GM12891 (cell line): ENCODE data around the gene LRRIQ4. TPM values are rescaled to one million over a fixed set of nuclear protein-coding genes. Genes with fewer than 3 reads are reported as not detected.
A peak's percentile ranks its signal among the peaks of the same experiment; 100 is the strongest.

Source experiments
- DNase-seq: peaks from one replicate; pipeline ENCODE4 v3.0.0; 2011; ENCODE audit warnings: low spot score; ENCODE audit not compliant: insufficient read length
- FAIRE-seq: peaks from 2 replicates; lab custom pipeline; 2011; peaks lifted over from hg19 to GRCh38; lab: Jason Lieb, UNC
- PAX5 ChIP-seq: IDR thresholded peaks from 2 replicates; pipeline ENCODE4 v1.6.1; 2011; ENCODE audit warnings: low read length, moderate library complexity, mild to moderate bottlenecking; ENCODE audit not compliant: insufficient read depth, severe bottlenecking
- POLR2A ChIP-seq: IDR thresholded peaks from 2 replicates; pipeline ENCODE4 v1.6.1; 2011; ENCODE audit warnings: low read depth, low read length, control low read depth
- POLR2AphosphoS5 ChIP-seq: IDR thresholded peaks from 2 replicates; pipeline ENCODE4 v1.6.1; 2011; ENCODE audit warnings: low read depth, low read length, control low read depth
- POU2F2 ChIP-seq: IDR thresholded peaks from 2 replicates; pipeline ENCODE4 v1.6.1; 2011; ENCODE audit warnings: low read depth, mild to moderate bottlenecking, control low read depth, low read length, moderate library complexity
- SPI1 ChIP-seq: IDR thresholded peaks from 2 replicates; pipeline ENCODE4 v1.6.1; 2011; ENCODE audit warnings: low read depth, low read length, control low read depth
- TAF1 ChIP-seq: IDR thresholded peaks from 2 replicates; pipeline ENCODE4 v1.6.1; 2011; ENCODE audit warnings: low read depth, low read length, control low read depth
- polyA plus RNA-seq: library from polyadenylated mRNA; unstranded; fragments of >200 nt; gene quantifications from one replicate; pipeline ENCODE4 v1.2.1, GENCODE V29; 2012; ENCODE audit warnings: low read depth, missing spikeins, inconsistent platforms; ENCODE audit not compliant: missing spikeins

LRRIQ4 gene
- 0.21 TPM for polyA plus RNA-seq

DNA sequence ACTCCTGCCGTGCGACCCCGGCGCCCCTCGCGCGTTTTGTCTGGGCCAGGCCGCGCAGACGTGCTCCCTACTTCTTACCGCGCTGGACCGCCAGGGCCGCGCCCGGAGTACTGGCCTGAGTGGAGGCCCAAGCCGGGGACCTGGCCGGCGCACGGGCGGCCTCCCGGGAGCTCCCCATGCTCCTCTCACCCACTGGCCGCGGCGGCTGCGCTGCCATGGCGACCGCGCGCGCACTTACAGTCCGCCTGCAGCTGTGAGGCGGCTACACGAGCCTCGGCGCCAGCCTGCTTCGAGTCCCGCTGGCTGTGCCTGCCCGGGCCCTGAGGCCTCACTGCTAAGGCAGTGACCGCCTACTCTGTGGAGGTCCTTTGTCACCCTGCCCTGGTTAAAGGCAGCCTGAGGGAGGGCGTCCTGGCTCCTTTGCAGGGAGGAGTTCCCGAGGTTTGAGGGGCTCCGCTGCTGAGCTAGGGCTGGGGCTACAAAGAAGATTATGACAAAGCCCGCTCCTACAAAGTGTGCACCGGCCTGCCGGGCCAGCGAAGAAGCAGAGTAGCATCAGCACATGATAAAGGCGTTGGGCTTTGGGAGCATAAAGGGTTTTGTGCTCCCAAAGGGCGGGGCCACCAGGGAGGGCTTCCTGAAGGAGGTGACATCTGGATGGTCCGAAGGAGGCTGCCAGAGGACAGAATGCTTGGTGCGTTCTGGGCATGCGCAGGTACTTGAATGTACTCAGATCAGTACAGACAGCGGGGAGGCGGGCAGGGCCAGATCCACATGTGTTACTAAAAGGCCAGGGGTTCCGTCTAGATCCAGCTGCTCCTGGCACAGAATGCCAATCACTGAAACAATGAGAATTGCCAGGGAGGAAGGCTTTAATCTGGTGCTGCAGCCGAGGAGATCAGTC is at the start of gene LRRIQ4, which contains the start of gene LRRC34:
Gene LRRIQ4, plus strand, starts transcription at position 539 of the 904 bp plus-strand sequence. CDS start 9,052 bp downstream, outside the sequence.
Gene LRRC34, minus strand, starts transcription at position 573 of the 904 bp plus-strand sequence. Its CDS starts 356 bp downstream, at position 217.
- TF ChIP-seq PAX5 = no peak
- no peak for TF ChIP-seq POU2F2
- TF ChIP-seq SPI1 = no peak
- peak; percentile 32; the same call in 1 of the 2 replicates for TF ChIP-seq TAF1
- FAIRE-seq = peak; percentile 98
- peak; percentile 49 for DNase-seq

DNA sequence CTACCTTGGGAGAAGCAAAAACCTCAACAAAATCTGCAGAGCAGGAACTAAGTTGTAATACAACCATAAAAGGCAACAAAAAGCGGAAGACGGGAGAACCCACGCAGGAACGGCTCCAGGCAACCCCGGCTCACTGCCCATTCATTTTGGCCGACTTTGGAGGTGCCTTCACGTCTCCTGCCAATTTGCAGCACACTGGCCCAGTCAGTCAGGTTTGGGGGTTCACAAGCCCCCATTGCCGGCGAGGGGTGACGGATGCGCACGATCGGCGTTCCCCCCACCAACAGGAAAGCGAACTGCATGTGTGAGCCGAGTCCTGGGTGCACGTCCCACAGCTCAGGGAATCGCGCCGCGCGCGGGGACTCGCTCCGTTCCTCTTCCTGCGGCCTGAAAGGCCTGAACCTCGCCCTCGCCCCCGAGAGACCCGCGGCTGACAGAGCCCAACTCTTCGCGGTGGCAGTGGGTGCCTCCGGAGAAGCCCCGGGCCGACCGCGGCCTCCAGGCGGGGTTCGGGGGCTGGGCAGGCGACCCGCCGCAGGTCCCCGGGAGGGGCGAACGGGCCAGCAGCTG is 48.3 kb upstream of the LRRIQ4 start:
- FAIRE-seq (peak; percentile 90), DNase-seq (no peak)
- TF ChIP-seq TAF1 = peak; percentile 66
- TF ChIP-seq POLR2AphosphoS5 = peak; percentile 78; the same call in 1 of the 2 replicates
- TF ChIP-seq PAX5 = no peak
- peak; percentile 81 for TF ChIP-seq SPI1
- peak; percentile 36; the same call in 1 of the 2 replicates for TF ChIP-seq POU2F2
- peak; percentile 52; the same call in 1 of the 2 replicates for TF ChIP-seq POLR2A

DNA sequence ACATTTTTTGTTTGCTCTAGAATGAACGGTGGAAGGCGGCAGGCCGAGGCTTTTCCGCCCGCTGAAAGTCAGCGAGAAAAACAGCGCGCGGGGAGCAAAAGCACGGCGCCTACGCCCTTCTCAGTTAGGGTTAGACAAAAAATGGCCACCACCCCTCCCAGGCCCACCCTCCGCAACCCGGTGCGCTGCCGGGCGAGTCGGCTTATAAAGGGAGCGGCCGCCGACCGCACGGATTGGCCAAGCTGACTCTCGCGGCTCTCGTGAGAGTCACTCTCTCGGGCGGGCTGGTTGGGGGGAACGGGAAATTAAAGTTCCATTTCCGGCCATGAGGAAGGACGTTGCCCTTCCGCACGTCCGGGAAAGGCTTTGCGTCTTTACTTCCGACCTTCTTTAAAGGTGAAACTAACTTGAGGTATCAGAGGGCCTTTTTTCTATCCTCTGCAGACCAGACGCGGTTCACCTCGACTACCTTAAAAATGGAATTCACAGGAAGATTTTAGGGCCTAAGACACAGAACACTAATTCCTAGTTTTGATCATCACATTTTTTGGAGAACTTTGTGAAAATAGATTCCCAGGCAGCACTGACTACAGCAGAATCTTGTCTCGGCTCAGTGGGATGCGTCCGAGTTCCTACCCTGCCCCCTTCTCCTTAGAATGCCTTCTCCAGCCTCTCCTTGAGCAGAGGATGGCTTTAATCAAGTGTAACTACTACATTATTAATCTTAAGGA is 47.6 kb upstream of the LRRIQ4 start, which contains the start of gene TERC:
Gene TERC, minus strand, starts transcription at position 179 of the 731 bp plus-strand sequence.
- DNase-seq = peak; percentile 56
- FAIRE-seq = peak; percentile 80
- TF ChIP-seq PAX5 = no peak
- peak; percentile 87 for TF ChIP-seq POLR2A
- peak; percentile 88 for TF ChIP-seq POLR2AphosphoS5
- TF ChIP-seq POU2F2 = peak; percentile 73
- 0 out of 2 replicates have a peak, but pooled peaks have one; percentile 15 for TF ChIP-seq SPI1
- peak; percentile 54; the same call in 1 of the 2 replicates for TF ChIP-seq TAF1

DNA sequence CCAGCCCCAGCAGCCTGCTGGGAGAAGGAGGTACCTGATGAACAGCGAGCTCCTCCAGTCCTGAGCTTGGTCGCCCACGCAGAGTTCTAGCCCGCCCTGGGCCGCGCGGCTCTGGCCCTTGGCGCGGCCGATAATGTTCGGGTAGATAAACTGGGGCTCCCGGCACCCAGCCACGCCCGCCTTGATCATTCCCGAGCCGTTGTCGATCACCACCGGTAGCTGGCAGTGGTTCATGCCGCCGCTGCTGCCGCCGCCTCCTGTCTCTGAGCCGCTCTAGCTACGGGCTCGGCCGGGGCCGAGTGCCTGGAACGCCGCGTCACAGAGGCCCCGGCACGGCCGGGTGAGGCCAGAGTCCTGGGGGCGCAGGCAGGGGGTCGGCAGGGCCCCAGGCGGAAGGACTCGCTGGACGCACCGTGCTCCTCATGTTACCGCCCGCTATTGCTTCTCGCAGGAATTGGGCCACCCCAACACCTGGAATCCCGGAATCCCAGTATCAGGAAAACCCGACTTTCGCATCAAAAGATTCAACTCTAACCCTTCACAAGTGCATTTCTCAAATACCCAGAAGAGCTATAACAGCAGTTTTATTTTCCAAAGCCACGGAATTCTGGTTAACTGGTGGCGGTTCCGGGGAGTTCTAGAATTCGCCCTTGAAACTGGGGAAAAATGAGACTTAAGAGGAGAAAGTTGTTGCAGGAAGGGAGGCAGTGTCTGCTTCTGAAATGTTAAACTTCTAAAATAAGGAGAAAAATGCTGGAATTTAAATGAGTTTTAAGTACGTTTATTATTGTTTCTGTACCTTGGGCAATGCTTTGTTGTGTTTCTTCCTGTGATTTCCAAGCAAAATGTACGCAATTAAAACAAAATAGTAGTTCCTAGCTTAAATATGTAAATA is 43.1 kb upstream of the LRRIQ4 start, which contains the start of gene ACTRT3:
Gene ACTRT3, minus strand, starts transcription at position 275 of the 895 bp plus-strand sequence. Its CDS starts 41 bp downstream, at position 234.
- peak; percentile 45 for DNase-seq
- FAIRE-seq = peak; percentile 82
- peak; percentile 17; the same call in 1 of the 2 replicates for TF ChIP-seq POLR2A
- no peak for TF ChIP-seq SPI1
- TF ChIP-seq POU2F2 = no peak

DNA sequence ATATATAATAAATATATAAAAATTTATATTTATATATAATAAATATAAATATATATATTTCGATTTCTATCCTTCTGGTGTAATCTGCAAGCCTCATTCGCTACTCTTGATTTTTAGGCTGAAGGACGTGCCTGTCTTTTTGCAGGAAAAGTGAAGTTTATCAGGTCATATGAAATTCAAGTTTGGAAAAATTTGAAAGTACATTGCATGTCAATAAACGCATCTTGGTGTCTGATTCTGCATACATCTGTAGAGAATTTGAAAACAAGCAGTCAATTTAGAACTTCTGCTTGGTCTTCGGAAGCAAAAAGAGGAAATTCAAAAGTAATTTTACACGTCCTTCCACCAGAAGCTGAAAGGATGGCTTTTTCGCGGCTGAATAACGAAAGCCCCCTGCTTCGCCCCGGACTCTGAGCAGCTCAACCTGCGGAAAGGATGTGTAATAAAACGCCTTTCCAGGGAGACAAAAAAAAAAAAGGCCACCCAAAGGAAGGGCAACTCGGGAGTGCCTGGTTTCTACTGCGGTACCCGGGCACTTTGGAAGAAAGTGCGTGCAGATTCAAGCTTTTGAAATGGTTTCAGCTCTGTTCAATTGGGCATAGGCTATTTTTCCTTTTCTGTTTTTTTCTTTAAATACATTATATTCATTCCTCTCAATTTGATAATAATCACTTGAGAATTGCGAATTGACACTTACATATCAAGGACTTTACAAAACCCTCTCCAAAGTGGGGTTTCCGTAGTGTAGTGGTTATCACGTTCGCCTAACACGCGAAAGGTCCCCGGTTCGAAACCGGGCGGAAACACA is 41.0 kb upstream of the LRRIQ4 start:
- no peak for TF ChIP-seq SPI1
- TF ChIP-seq TAF1 = no peak
- 0 out of 2 replicates have a peak, but pooled peaks have one; percentile 16 for TF ChIP-seq POU2F2
- TF ChIP-seq PAX5 = peak; percentile 11
- no peak for TF ChIP-seq POLR2AphosphoS5
- no peak for TF ChIP-seq POLR2A
- DNase-seq = no peak
- FAIRE-seq = peak; percentile 77

DNA sequence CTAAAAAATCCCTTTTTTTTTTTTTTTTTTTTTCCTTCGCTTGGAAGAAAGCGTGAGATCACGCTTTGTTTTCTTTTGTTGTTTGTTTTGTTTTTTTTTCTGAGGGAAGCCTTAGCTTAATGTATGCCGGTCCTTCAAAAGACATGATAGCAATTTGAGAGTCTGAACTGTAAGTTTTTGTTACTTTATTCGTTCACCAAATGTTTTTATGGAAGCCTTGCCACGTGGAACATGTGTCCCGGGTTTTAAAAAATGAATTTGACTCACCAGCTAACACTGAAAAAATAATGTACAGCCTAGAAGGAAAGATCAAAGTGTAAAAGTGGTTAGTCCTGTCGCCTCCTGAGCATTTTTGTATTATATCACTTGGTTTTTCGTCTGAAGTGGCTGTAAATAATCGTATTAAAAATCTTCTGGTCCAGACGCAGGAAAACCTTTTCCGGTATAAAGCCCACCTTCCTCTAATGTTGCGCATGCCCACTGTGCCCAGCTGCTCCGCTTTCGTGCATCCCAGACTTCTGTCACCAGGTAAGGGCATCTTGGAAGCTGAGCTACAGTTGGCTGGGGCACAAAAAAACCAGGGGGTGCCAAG is 40.3 kb upstream of the LRRIQ4 start:
- TF ChIP-seq POLR2A (no peak), PAX5 (no peak), SPI1 (no peak), POU2F2 (no peak), POLR2AphosphoS5 (no peak), TAF1 (no peak)
- DNase-seq = no peak
- peak; percentile 9 for FAIRE-seq

DNA sequence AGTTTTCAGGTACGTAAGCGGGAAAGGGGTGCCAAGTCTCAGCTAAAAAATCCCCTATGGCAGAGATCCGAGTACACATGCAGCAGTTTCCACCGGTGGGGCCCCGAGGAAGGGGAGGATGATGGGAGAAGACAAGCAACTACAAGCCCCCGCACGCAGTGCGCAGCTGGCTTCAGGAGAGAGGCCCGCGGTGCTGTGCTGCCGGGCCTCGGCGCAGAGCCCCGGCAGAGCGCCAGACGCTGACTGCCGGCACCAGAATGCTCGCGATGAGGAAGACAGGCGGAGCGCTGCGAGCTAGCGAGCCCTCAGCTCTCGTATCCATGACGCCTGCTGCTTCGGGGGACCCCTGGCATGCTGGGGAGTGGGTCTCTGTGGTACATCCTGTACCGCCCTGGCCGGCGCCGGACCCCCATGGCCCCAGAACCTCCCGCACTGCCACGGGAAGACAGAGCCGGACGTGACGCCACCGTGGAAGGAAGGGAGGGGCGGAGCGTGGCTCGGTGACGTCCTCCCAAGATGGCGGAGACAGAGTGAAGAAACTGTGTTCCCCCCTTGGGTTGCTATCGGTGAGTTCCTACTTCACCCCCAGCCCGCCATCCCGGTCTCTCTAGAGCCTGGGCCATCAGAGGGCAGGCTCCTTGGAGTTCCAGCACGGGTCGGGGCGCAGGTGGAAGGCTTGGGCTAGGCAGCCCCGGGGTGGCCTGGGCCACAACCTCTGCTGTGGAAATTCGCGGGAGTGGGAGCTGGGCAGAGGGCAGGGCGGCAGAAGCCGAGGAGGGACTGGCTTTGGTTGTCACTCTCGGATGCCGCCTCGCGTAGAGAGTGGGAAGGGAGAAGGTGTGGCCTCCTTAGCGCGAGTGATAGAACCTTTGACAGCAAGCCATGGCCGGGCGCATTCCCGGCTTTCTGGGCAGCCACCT is 39.5 kb upstream of the LRRIQ4 start, which contains the start of gene MYNN:
Gene MYNN, plus strand, starts transcription at position 500 of the 920 bp plus-strand sequence. CDS start 900 bp downstream, outside the sequence.
- TF ChIP-seq PAX5 (no peak), POLR2AphosphoS5 (peak; percentile 96), POU2F2 (no peak; the same call in 1 of the 2 replicates), SPI1 (peak; percentile 43; the same call in 1 of the 2 replicates), POLR2A (peak; percentile 96), TAF1 (peak; percentile 43)
- DNase-seq = peak; percentile 52
- FAIRE-seq = peak; percentile 100
